GM19395 (cell line): Measurements from ENCODE around the gene TLCD2.
"Not testable (repeated sequence)": the region's sequence is repeated elsewhere in the genome, so short reads cannot be mapped to it uniquely, and the experiment has no call there.

Experiments used
- ATAC-seq: cut with Tn5 transposase; IDR thresholded peaks from one replicate; pipeline ENCODE4 v1.9.1; 2021; ENCODE audit warnings: mild to moderate bottlenecking, moderate library complexity; ENCODE audit not compliant: unreplicated experiment

The TLCD2 gene

GRCh38 chr17:1736348-1737281 lies 26.4 kb upstream of the TLCD2 start:
- no peak for ATAC-seq

- ATAC-seq, result no peak
Measured at GRCh38 chr17:1735834-1736347, 25.7 kb upstream of the TLCD2 start.

GRCh38 chr17:1735418-1735817 lies 25.2 kb upstream of the TLCD2 start:
- ATAC-seq, result no peak

GRCh38 chr17:1733759-1734158 lies 23.6 kb upstream of the TLCD2 start:
- no peak for ATAC-seq

- ATAC-seq, result no peak
Measured at GRCh38 chr17:1732833-1733321, 22.7 kb upstream of the TLCD2 start.

- no peak for ATAC-seq
Measured at GRCh38 chr17:1732241-1732832, 22.2 kb upstream of the TLCD2 start.

- no peak for ATAC-seq
Measured at GRCh38 chr17:1731194-1731506, 21.0 kb upstream of the TLCD2 start.

GRCh38 chr17:1730326-1731193 lies 20.4 kb upstream of the TLCD2 start:
- ATAC-seq, result no peak

GRCh38 chr17:1729966-1730325 lies 19.8 kb upstream of the TLCD2 start:
- no peak for ATAC-seq

GRCh38 chr17:1727876-1728630 lies 17.9 kb upstream of the TLCD2 start:
- ATAC-seq, result no peak

- ATAC-seq, result no peak
Measured at GRCh38 chr17:1727258-1727789, 17.1 kb upstream of the TLCD2 start.

GRCh38 chr17:1726626-1727257 lies 16.6 kb upstream of the TLCD2 start:
- no peak for ATAC-seq

GRCh38 chr17:1725642-1726511 lies 15.7 kb upstream of the TLCD2 start:
- no peak for ATAC-seq

- ATAC-seq, result peak; percentile 16
Measured at GRCh38 chr17:1724869-1725641, 14.9 kb upstream of the TLCD2 start.

GRCh38 chr17:1724351-1724868 lies 14.2 kb upstream of the TLCD2 start, which contains the start of gene WDR81:
Gene WDR81 (plus strand): TSS chr17:1724704. CDS start chr17:1724960, 256 bp downstream.
- peak; percentile 53 for ATAC-seq

GRCh38 chr17:1722022-1722421 lies 11.8 kb upstream of the TLCD2 start:
- not testable (repeated sequence) for ATAC-seq

GRCh38 chr17:1720856-1721386 lies 10.7 kb upstream of the TLCD2 start:
- no peak for ATAC-seq
